Ishikawa (cell line): Measurements from ENCODE around the gene BBS9.

ENCODE experiments used
- CEBPB ChIP-seq: IDR thresholded peaks from 2 replicates; pipeline ENCODE4 v1.6.1; 2012
- CREB1 ChIP-seq: IDR thresholded peaks from 2 replicates; pipeline ENCODE4 v1.6.1; 2012; ENCODE audit warnings: low read depth
- EGR1 ChIP-seq: IDR thresholded peaks from 2 replicates; pipeline ENCODE4 v1.6.1; 2012
- EP300 ChIP-seq: IDR thresholded peaks from 2 replicates; pipeline ENCODE4 v1.6.1; 2012; ENCODE audit warnings: borderline replicate concordance
- FOXM1 ChIP-seq: IDR thresholded peaks from 2 replicates; pipeline ENCODE4 v1.6.1; 2012; ENCODE audit warnings: low read depth, borderline replicate concordance
- MAX ChIP-seq: IDR thresholded peaks from 2 replicates; pipeline ENCODE4 v1.6.1; 2012
- NFIC ChIP-seq: IDR thresholded peaks from 2 replicates; pipeline ENCODE4 v1.6.1; 2012
- RAD21 ChIP-seq: IDR thresholded peaks from 2 replicates; pipeline ENCODE4 v1.6.1; 2012; ENCODE audit warnings: low read depth
- TAF1 ChIP-seq: IDR thresholded peaks from 2 replicates; pipeline ENCODE4 v1.6.1; 2012; ENCODE audit warnings: low read depth, mild to moderate bottlenecking
- YY1 ChIP-seq: IDR thresholded peaks from 2 replicates; pipeline ENCODE4 v1.6.1; 2012; ENCODE audit warnings: low read depth
- TF ChIP-seq, protein P1 (sequence below): IDR thresholded peaks from 2 replicates; pipeline ENCODE4 v1.6.1; 2012; ENCODE audit warnings: low read depth, mild to moderate bottlenecking

- TF ChIP-seq MAX (no peak), CREB1 (no peak), EGR1 (no peak), RAD21 (no peak), EP300 (no peak), TAF1 (no peak), FOXM1 (no peak), CEBPB (no peak), YY1 (no peak), NFIC (no peak)
- TF ChIP-seq, protein P1, sequence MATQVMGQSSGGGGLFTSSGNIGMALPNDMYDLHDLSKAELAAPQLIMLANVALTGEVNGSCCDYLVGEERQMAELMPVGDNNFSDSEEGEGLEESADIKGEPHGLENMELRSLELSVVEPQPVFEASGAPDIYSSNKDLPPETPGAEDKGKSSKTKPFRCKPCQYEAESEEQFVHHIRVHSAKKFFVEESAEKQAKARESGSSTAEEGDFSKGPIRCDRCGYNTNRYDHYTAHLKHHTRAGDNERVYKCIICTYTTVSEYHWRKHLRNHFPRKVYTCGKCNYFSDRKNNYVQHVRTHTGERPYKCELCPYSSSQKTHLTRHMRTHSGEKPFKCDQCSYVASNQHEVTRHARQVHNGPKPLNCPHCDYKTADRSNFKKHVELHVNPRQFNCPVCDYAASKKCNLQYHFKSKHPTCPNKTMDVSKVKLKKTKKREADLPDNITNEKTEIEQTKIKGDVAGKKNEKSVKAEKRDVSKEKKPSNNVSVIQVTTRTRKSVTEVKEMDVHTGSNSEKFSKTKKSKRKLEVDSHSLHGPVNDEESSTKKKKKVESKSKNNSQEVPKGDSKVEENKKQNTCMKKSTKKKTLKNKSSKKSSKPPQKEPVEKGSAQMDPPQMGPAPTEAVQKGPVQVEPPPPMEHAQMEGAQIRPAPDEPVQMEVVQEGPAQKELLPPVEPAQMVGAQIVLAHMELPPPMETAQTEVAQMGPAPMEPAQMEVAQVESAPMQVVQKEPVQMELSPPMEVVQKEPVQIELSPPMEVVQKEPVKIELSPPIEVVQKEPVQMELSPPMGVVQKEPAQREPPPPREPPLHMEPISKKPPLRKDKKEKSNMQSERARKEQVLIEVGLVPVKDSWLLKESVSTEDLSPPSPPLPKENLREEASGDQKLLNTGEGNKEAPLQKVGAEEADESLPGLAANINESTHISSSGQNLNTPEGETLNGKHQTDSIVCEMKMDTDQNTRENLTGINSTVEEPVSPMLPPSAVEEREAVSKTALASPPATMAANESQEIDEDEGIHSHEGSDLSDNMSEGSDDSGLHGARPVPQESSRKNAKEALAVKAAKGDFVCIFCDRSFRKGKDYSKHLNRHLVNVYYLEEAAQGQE: no peak
Measured at GRCh38 chr7:33089142-33089541, 40.2 kb upstream of the BBS9 start.
